Stomach (tissue), 4 donors: ENCODE measurements around the gene CACTIN.

Experiments
- CTCF ChIP-seq, 7 experiments: fragments of 450-650 bp in 4 of 7; fragments of 200-600 bp in 3 of 7; sonication (generic) in 3 of 7; IDR thresholded peaks; one replicate each; pipeline ENCODE4 v1.5.1; 2016 to 2019; ENCODE audit warnings: antibody characterized with exemption in 7 of 7, control low read depth in 2 of 7, mild to moderate bottlenecking in 1 of 7
- EP300 ChIP-seq: sonication (generic); formaldehyde crosslinking; IDR thresholded peaks from one replicate; pipeline ENCODE4 v1.6.1; 2017; ENCODE audit warnings: antibody characterized with exemption
- POLR2A ChIP-seq, 4 donors: fragments of 450-650 bp; IDR thresholded peaks; one replicate each; pipeline ENCODE4 v1.6.1; 2016; ENCODE audit warnings: antibody characterized with exemption in 4 of 4, control low read depth in 2 of 4, mild to moderate bottlenecking in 1 of 4, moderate library complexity in 1 of 4
- POLR2AphosphoS5 ChIP-seq, 3 donors: sonication (generic); formaldehyde crosslinking; IDR thresholded peaks; one replicate each; pipeline ENCODE4 v1.6.1; 2016; ENCODE audit warnings: antibody characterized with exemption in 3 of 3

- TF ChIP-seq CTCF (IDR thresholded peaks at IDR 0.05) (no peak), POLR2AphosphoS5 (IDR thresholded peaks at IDR 0.05) (no peak), EP300 (no peak), POLR2A (IDR thresholded peaks at IDR 0.05) (no peak)
Measured at GRCh38 chr19:3672575-3672948, 46.0 kb upstream of the CACTIN start.
